Measurements from ENCODE around the gene MINK1.

MINK1 gene

DNA sequence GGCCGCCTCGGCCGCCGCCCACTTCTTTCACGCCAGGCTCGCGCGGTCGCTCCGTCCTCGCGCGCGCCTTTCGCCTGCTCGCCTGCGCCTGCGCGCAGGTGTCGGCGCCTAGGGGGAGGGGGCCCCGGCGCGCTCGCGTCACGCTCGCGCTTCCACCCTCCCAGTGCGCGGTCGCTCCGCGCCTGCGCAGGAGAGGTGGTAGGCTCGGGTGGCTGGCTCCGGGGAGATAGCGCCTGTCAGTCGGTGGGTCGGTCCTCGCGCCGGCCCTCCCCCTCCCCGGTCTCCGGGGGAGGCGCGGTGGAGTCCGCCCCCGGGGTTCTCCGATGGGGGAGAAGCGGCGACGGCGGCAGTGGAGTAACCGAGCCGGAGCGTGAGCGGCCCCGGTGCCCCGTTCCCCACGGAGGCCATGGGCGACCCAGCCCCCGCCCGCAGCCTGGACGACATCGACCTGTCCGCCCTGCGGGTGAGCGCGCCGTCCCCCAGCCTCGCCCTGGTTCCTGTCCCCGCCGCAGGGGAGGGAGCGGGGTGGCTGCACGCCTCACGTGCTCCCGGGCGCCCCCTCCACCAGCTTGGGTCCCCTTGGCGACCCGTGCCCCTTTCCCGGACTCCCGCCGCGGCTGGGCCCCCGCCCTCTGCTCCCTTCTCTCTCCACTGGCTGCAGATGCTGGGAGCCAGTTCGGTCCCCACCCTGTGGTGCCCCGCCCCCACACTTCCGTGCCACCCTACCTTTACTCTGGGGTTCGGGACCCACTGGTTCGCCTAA is at the start of gene MINK1:
TSS of gene MINK1 (plus strand) at position 163 of the 763 bp plus-strand sequence. CDS start at position 407, 244 bp downstream.
- in situ Hi-C loops (cut with MboI; ENCODE audit: low sequenced_read_pairs) = no loop called here

DNA sequence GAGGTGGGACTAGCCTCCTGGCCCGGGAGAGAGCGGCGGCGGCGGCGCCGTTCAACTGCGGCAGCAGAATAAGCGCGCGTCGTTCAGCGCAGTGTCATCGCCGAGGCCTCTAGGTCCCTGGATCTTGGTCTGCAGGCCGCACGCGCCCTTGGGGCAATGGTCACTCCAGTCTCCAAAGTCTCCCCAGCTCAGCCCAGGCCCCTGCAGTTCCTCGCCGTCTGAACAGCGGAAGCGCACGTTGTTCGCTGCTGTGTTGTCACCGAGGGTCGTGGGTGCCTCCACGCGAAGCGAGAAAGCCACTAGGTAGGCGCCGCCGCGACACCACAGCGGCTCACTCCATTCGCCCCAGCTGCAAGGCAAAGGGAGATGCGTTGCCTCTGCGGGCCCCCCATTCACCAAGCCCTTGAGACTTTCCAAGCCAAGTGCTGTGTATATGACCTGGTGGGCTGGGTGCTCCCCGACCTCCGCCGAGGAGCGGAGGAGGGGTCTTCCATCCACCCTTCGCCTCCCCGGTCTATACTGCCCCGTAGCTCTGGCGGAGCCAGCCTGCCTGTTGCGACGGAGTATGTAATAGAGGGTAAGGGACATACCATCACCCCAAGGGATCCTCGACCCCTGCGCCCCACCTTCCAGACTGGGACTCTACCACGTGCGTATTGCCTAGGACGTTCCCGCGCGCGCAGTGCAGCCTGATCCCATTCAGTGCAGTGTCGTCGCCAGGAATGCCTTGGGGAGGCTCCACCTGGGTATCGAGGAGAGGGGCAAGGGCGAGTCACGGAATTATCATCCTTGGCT is 47.6 kb upstream of the MINK1 start:
- in situ Hi-C loops (cut with MboI; ENCODE audit: low sequenced_read_pairs) = no loop called here

DNA sequence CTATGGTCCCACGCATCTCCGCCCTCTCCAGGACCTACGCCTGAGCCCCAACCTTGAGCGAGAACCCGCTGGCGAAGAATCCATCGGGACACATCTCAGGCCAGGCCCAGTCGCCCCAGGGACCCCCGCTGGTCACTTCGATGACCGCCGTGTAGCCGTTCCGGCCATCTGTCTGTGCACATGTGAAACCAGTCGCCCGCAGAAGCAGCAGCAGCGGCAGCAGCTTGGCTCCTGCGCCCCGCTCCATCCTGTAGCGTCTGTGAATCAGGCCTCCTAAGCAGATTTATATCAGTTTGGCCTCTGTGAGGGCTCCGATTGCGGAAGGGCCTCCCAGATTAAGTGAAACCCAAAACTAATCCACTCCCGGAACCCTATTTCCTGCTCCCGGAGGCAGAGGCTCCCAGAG is 47.0 kb upstream of the MINK1 start, which contains the start of gene VMO1:
TSS of gene VMO1 (minus strand) at position 259 of the 406 bp plus-strand sequence. CDS start at position 247, 12 bp downstream.
- in situ Hi-C loops (cut with MboI; ENCODE audit: low sequenced_read_pairs) = no loop called here

DNA sequence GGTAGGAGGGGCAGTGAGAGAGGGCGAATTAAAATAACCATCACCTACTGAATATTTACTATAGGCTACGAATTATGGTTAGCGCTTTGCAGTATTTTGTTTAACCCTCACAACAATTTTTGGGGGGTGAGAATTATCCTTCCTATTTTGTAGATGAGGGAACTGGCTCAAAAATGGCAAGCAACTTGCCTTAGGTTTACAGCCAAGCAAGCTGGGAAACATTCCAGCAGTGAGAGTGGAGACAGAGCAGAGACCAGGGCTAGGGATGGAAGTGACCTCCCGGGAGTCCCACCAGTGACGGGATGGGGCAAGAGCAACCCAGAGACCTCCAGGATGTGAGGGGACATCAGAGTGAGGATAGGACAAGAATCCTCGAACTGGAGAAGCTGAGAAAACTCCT is 46.6 kb upstream of the MINK1 start:
- in situ Hi-C loops (cut with MboI; ENCODE audit: low sequenced_read_pairs) = no loop called here

DNA sequence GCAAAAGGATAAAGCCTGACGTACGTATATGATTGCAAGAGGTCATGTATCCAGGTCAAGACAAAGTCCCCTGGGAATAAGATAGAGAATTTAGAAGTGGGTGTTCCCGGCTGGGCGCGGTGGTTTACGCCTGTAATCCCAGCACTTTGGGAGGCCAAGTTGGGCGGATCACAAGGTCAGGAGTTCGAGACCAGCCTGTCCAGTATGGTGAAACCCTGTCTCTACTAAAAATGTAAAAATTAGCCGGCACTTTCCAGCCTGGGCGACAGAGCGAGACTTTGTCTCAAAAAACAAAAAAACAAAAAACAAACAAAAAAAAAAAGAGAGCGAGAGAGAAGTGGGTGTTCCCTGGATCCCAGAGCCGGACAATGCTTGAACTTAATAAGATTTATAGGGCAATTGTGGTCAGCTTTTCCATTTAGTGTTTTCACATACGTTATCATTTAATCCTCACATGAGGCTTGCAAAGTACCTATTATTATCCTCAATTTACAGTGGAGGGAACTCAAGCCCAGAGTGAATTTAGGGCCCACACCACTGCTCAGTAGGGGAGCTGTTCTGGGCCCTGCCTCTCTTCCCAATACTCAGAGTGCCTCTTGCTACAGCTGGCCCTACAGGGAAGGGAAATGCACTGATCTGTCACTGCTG is 44.9 kb upstream of the MINK1 start:
- in situ Hi-C loops (cut with MboI; ENCODE audit: low sequenced_read_pairs) = no loop called here

DNA sequence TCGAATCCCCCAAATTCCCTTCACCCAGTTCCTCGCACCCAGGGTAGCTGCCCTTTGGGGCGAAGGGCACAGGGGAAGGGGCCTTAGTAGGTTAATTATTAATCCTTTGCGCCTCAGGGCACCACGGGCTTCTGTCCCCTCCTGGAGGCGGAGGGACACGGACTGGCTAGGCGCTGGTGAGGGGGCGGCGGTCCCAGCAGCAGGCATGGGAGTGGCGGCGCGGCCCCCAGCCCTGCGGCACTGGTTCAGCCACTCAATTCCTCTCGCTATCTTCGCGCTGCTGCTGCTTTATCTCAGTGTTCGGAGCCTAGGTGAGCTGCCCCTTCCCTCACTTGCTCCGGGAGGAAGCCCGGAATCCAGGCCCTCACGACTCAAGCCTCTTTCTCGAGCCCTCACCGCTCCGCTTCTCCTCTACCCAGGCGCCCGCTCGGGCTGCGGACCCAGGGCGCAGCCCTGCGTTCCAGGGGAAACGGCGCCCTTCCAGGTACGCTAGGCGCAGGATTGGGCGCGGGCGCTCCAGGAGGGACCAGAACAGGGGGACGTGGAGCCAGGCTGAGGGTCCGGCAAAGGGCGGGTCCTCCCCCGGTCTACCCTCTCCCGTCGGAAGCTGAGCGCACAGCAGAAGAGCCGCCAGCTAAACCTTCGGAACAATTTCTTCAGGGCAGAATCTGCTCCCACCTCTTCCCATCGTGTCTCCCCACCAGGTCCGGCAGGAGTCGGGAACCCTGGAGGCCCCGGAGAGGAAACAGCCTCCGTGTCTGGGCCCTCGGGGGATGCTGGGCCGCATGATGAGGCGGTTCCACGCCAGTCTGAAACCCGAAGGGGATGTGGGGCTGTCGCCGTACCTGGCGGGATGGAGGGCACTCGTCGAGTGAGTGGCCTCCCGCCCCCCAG is 44.1 kb upstream of the MINK1 start, which contains the start of gene GLTPD2:
TSS of gene GLTPD2 (plus strand) at position 158 of the 894 bp plus-strand sequence. CDS start at position 206, 48 bp downstream.
- in situ Hi-C loops (cut with MboI; ENCODE audit: low sequenced_read_pairs) = no loop called here

DNA sequence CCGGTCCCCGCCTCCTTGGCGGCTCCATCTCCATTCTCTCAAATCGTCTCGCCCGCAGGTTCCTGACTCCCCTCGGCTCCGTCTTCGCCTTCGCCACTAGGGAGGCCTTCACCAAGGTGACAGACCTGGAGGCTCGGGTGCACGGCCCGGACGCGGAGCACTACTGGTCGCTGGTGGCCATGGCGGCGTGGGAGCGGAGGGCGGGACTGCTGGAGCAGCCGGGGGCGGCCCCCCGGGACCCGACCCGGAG is 43.5 kb upstream of the MINK1 start:
- in situ Hi-C loops (cut with MboI; ENCODE audit: low sequenced_read_pairs) = no loop called here

DNA sequence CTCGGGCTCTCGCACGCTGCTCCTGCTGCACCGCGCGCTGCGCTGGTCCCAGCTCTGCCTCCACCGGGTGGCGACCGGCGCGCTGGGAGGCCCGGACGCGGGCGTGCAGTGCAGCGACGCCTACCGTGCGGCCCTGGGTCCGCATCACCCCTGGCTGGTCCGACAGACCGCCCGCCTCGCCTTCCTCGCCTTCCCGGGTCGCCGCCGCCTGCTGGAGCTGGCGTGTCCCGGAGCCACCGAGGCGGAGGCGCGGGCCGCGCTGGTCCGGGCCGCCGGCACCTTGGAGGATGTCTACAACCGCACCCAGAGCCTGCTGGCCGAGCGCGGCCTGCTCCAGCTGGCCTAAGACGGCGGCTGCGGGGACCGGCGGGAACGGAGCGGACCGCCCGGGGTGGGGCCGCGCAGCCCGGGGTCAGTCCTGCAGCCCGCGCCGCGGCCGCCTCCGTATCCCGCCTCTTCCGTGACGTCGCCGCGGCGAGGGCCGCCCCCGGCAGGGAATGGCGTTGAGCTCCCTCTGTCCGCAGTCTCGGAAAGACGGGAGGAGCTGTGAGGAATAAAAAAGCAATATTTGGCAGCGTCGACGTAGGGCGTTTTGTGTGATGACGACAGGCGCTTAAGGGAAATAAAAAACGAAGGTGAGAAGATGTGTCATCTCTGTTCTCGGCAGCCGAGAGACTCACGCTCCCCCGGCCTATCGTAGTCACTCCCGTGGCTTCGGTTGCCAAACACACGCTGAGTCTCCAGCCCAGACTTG is 43.0 kb upstream of the MINK1 start:
- in situ Hi-C loops (cut with MboI; ENCODE audit: low sequenced_read_pairs) = no loop called here

DNA sequence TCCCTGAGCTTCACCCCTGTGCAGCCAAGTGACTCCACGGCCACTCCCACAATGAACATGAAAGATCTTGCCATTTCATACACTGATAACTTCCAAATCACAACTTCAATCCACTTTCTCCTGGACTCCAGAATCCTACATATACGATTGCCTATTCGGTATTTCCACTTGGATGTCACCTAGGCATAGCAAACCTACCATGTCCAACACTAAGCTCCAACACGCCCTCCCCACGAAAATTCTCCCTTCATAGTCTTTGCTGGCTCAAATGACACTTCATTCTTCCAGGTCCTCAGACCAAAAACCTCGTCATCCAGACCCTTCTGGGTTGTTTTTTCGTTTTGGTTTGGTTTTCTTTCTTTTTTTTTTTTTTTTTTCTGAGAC is 42.4 kb upstream of the MINK1 start:
- in situ Hi-C loops (cut with MboI; ENCODE audit: low sequenced_read_pairs) = no loop called here

DNA sequence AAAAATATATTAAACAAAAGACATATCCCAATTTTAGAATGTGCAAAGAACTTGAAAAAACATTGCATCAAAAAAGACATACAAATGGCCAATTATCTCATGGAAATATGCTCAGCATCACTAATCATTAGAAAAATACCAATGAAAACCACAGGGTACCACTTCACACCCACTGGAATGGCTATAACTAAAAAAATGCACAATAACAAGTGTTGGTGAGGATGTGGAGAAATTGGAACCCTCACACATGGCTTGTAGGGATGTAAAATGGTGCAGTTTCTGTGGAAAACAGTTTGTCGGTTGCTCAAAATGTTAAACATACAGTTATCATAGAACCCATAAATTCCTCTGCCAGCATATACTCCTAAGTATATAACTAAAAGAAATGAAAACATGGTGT is 38.0 kb upstream of the MINK1 start:
- in situ Hi-C loops (cut with MboI; ENCODE audit: low sequenced_read_pairs) = no loop called here

DNA sequence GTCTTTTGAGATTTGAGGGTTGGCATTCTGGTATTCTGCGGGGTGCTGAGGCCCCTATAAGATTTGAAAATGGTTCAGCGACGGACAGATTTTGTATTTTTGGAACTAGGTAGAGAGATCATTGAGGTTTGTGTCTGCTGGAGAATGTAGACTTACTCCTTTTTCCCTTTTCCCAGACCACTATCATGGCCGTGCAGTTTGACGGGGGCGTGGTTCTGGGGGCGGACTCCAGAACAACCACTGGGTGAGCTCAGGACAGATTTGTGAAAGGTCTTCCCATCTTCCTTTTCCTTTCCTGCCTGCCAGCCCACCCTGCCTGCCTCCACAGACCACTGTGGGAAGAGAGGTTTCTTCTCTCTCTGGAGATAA is 36.6 kb upstream of the MINK1 start:
- in situ Hi-C loops (cut with MboI; ENCODE audit: low sequenced_read_pairs) = no loop called here

DNA sequence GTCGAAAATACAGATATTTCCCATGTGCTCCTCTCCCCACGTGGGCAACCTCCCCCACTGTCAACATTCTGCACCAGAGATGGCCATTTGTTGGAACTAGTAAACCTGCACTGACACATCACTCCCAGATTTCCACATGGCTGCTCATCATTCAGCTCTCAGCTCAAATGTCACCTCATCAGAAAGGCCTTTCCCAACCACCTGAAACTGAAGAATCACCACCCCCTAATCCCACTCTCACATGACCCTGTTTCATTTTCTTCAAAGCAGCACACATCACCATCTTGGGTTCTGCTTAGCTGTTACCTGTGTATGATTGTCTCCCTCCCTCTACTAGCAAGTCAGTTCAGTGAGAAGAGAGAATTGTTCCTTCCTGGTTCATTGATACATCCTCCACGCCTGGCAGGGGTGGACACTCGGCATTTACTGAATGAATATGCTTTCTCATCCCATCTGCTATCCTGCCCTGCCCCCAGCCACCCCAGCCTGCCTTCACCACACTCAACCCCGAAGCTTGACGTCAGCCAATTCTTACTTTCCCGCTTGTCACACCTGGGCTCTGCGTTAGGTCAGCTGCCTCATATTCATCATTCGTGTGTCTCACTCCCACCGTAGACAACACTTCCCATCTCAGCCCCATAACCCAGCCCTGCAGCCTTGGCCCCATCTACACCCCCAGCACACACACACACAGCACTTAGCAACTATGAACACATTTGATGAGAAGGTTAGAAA is 32.5 kb upstream of the MINK1 start:
- in situ Hi-C loops (cut with MboI; ENCODE audit: low sequenced_read_pairs) = no loop called here

DNA sequence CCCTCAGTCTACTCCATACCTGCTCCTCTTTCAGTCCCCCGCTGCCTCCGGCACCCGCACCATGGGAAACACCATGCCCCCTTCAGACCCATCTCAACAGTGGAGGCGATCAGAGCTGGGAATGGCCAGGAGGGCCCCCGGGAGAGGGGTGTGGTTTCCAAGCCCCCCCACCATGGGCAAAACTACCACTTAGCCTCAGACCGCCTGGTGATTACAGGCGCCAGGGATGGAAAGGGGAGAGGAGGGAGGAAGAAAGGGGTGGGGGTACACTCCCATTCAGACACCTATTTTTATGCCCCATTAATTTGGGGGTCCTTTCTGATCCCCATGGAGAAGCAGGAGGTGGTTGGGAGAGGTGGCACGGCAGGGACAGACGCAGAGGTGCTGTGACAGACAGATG is 30.9 kb upstream of the MINK1 start, which contains the start of gene C17orf114:
TSS of gene C17orf114 (minus strand) at position 101 of the 400 bp plus-strand sequence.
- in situ Hi-C loops (cut with MboI; ENCODE audit: low sequenced_read_pairs) = no loop called here

DNA sequence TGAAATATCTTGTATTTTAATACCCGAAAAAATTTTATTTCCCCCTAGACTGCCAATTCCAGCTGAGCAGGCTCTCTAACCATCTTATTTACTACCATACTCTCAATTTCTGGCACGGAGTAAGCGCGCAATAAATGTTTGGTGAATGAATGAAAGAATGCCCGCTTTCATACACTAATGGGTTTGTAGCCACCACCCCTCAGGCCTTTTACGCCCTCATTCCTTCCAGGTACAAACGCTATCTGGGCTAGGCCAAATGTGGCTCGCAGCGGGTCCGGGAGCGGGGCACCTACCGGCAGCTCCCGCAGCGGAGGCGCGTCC is 26.7 kb upstream of the MINK1 start:
- in situ Hi-C loops (cut with MboI; ENCODE audit: low sequenced_read_pairs) = no loop called here

DNA sequence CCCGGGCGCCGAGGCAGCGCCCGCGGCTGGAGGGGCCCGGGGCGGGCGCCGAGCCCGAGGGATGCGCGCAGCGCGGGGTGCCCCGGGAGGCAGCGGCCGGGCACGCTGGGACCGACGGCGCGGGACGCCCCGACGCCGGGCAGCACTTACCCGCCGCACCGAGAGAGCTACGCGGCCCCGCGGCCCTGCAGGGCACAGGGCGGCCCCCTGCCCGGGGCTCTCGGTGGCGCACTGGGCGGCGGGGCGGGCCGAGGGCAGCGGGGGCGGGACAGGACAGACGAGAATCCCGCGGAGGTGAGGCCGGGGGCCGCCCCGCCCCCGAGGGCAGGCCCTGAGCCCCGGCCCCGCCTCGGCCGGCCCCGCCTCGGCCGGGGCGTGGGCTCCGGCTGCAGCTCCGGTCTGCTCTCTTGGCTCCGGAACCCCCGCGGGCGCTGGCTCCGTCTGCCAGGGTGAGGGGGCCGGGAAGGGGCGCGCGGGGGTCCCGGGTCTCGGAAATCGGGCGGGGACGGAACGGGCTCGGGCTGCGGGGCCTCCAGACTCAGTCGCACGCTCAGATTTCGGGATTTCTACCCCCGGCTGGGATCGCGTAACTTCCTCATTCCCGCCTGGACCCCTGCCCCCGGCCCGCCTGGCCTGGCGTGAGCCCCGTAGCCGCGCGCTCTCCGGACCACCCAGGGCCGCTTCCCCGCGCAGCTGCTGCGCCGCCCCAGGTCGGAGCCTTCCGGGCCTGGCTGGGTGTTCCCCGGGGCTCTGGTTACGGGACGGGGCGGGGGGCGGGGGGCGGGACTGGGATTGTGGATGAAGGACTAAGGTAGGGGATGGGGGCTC is 26.1 kb upstream of the MINK1 start, which contains the start of gene PLD2:
TSS of gene PLD2 (plus strand) at position 376 of the 828 bp plus-strand sequence. CDS start 621 bp downstream, outside the sequence.
- in situ Hi-C loops (cut with MboI; ENCODE audit: low sequenced_read_pairs) = no loop called here

DNA sequence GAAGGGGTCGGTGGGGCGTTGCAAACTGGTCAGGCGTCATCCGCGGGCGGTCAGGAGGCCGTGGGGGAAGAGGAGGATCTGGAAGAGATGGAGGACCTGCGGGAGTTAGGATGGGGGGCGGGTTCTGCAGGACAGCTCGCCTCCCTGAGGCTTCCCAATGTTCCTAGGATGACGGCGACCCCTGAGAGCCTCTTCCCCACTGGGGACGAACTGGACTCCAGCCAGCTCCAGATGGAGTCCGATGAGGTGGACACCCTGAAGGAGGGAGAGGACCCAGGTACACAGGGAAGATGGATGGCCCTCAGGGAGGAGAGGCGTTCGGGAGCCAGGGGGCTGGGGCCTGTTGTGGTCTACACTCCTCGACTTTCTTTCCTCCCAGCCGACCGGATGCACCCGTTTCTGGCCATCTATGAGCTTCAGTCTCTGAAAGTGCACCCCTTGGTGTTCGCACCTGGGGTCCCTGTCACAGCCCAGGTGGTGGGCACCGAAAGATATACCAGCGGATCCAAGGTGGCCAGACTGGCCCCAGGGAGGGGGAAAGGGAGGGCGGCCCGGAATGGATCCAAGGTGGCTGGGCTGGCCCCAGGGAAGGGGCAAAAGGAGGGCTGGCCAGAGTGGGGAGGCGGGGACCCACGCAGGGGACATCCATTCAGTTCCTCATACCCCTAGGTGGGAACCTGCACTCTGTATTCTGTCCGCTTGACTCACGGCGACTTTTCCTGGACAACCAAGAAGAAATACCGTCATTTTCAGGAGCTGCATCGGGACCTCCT is 25.3 kb upstream of the MINK1 start:
- in situ Hi-C loops (cut with MboI; ENCODE audit: low sequenced_read_pairs) = no loop called here

DNA sequence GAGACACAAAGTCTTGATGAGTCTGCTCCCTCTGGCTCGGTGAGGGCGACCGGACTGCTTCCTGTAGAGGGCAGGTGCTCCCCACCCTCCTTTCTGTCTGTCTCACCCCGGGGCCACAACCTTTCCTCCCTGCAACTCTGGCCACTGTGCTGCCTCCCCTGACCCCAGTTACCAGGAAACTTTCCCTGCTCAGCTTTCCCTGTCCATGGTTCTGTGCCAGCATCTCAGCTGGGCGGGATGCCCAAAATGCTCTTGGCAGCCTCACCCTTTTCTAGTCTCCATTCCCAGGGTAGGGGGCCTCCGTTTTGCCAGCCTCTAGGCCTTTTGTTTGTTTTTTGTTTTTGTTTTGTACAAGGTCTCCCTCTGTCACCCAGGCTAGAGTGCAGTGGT is 24.8 kb upstream of the MINK1 start:
- in situ Hi-C loops (cut with MboI; ENCODE audit: low sequenced_read_pairs) = no loop called here

Data from hTERT RPE-1 (cell line).